AG04449 (cell line): ENCODE results near the gene SMAD9.

ENCODE experiments used
- CTCF ChIA-PET: fragments of 350-600 bp; formaldehyde crosslinking; extraction: SDS; loops from one replicate; lab custom pipeline; 2021; ENCODE audit warnings: antibody characterized with exemption; lab: Yijun Ruan, JAX
- POLR2A ChIA-PET: fragments of 400-600, 350-600 bp; formaldehyde crosslinking; extraction: SDS; loops from one replicate; lab custom pipeline; 2020; ENCODE audit warnings: antibody characterized with exemption, inconsistent platforms; lab: Yijun Ruan, JAX
- DNase-seq: peaks from one replicate; pipeline ENCODE4 v3.0.0-alpha.2; 2010; ENCODE audit warnings: low read depth, low spot score
- H3K4me3 ChIP-seq: 2 replicates; pipeline ENCODE4 v1.5.1; 2011; ENCODE audit warnings: low read depth, mild to moderate bottlenecking, control low read depth, low read length
- TF ChIP-seq, protein P1 (sequence below): IDR thresholded peaks from one replicate; pipeline ENCODE4 v1.5.1; 2011; ENCODE audit warnings: mild to moderate bottlenecking, moderate library complexity, low read length, control low read depth, inconsistent platforms; ENCODE audit not compliant: insufficient read depth; ENCODE audit errors: missing control alignments

The SMAD9 gene

DNA sequence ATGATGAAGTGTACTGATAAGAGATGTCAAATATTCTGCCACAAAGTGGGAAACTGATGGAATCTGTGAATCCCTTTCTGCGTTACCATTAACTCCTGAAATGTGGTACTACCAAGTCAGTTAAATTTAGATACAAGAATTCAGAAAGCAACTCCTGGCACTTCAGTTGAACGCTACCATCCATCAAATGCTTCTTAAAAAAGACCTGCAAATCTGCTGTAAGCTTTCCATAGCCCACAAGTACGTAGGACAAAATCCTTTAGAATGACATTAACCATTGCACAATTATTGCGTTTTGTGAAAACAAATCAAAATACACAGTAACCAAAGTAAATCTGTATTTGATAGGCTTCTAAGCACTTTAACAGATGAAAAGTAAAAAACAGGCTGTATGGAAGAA, 5.4 kb downstream of the SMAD9 start:
- DNase-seq: no peak
- no peak overlapping the region for H3K4me3 ChIP-seq
- TF ChIP-seq, protein P1, sequence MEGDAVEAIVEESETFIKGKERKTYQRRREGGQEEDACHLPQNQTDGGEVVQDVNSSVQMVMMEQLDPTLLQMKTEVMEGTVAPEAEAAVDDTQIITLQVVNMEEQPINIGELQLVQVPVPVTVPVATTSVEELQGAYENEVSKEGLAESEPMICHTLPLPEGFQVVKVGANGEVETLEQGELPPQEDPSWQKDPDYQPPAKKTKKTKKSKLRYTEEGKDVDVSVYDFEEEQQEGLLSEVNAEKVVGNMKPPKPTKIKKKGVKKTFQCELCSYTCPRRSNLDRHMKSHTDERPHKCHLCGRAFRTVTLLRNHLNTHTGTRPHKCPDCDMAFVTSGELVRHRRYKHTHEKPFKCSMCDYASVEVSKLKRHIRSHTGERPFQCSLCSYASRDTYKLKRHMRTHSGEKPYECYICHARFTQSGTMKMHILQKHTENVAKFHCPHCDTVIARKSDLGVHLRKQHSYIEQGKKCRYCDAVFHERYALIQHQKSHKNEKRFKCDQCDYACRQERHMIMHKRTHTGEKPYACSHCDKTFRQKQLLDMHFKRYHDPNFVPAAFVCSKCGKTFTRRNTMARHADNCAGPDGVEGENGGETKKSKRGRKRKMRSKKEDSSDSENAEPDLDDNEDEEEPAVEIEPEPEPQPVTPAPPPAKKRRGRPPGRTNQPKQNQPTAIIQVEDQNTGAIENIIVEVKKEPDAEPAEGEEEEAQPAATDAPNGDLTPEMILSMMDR: no peak
- CTCF ChIA-PET: no interaction called here
- POLR2A ChIA-PET: no interaction called here

DNA sequence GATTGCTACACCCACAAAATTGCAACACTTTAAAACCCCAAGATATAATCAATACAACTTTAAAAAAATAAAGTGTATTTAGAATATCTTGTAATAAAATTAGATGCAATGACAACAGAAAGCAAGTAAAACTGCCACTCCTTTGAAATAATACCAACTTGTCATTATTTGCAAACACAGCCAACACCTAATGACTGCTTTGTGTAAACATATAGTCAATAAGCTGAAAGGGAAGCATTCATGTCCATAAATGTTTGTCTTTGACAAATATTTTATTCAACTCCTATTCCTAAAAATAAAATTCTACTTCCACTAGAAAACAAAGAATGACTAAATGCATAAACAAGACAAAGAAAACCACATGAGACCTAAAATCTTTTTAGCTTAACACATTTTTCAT, 6.6 kb downstream of the SMAD9 start:
- no peak for DNase-seq
- TF ChIP-seq, protein P1: no peak
- H3K4me3 ChIP-seq: no peak overlapping the region
- ChIA-PET CTCF (interaction anchor here (1.4 kb wide), 1 partner anchor 55 kb away, joined by 3 read pairs; no protein-coding TSS in a partner anchor), POLR2A (no interaction called here)

DNA sequence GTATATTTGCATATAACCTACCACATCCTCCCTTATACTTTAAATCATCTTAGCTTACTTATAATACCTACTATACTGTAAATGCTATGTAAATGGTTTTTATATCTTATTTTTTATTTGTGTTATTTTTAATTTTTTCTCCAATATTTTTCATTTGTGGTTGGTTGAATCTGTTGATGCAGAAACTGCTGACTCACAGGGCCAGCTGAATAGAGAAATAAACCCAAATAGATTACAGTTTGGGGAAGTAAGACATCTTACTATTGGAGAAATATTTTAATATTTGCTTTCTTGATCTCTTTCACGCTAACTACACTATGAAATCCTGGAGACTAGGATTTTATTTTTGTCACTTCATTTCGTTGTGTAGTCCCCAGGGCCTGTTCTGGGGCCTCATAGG, 7.1 kb downstream of the SMAD9 start:
- H3K4me3 ChIP-seq: no peak overlapping the region
- no peak for DNase-seq
- TF ChIP-seq, protein P1: no peak
- POLR2A ChIA-PET: no interaction called here
- CTCF ChIA-PET: interaction anchor here (1.4 kb wide), 1 partner anchor 55 kb away, joined by 3 read pairs; no protein-coding TSS in a partner anchor

DNA sequence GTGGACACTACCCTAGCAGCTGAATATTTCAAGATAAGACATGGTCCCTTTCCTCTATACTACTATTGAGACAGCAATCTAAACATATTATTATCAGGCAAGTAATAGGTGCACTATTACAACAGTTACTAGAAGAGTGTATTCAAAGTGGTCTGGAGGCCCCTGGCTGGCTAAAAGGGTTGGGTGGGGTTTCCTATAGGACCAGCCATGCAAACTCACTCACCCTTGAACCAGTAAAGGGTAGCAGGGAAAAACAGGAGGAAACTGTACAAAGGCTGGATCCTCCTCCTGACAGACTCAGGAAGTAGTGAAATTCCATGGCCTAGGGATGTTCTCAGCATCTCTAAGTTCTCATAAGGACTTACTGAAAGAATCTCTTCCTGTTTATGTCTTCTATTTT, 7.7 kb downstream of the SMAD9 start:
- DNase-seq: no peak
- H3K4me3 ChIP-seq: no peak overlapping the region
- CTCF ChIA-PET: interaction anchor here (1.4 kb wide), 1 partner anchor 54 kb away, joined by 3 read pairs; no protein-coding TSS in a partner anchor
- TF ChIP-seq, protein P1: no peak
- POLR2A ChIA-PET: no interaction called here

DNA sequence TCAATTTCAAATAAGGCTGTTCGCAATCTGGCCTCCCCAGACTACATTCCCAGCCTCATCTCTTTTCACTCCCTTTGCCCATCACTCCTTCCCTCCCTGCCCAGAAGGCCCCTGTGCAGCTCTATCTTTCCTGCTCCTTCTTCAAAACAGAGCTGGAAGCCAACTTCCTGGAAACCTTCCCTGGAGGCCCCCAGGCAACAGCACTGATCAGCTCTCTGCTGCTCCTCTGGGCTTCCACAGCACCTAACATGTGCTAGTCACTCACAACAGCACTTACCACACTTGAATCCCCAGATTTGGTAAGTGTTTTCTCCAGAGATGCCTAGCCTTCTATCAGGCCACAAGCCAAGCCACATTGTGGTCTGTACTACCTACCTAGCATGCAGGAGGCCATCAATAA, 9.5 kb downstream of the SMAD9 start:
- ChIA-PET POLR2A (no interaction called here), CTCF (no interaction called here)
- TF ChIP-seq, protein P1: no peak
- DNase-seq: no peak
- no peak overlapping the region for H3K4me3 ChIP-seq

DNA sequence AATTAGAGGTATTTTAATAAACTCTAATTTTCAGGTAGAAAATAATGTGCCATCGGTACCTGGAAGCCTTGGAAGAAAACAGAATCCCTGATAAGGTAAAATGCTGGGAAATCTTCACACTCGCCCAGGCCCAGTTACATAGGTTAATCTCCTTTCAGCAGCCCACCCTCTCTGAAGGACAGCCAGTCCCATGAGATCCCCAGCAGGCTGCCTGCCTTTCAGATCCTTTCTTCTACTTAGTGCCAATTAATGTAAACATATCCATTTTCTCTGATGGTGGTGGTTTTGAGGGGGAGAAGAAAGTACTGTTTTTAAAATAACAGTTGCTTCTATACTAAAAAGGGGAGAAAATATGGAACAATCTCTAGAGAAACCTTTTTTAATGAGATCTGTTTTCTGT, 12.2 kb downstream of the SMAD9 start:
- ChIA-PET POLR2A (interaction anchor here (0.6 kb wide), 1 partner anchor 77 kb away, joined by 3 read pairs; no protein-coding TSS in a partner anchor), CTCF (no interaction called here)
- TF ChIP-seq, protein P1: no peak
- H3K4me3 ChIP-seq: no peak overlapping the region
- DNase-seq: no peak
